Measurements from ENCODE around the gene S100B. TPM values are rescaled to one million over a fixed set of nuclear protein-coding genes. Genes with fewer than 3 reads are reported as not detected.

The S100B gene
- total and polyA plus RNA-seq, 4 donors = 0.79 to 1.4 (median 1.1) TPM

DNA sequence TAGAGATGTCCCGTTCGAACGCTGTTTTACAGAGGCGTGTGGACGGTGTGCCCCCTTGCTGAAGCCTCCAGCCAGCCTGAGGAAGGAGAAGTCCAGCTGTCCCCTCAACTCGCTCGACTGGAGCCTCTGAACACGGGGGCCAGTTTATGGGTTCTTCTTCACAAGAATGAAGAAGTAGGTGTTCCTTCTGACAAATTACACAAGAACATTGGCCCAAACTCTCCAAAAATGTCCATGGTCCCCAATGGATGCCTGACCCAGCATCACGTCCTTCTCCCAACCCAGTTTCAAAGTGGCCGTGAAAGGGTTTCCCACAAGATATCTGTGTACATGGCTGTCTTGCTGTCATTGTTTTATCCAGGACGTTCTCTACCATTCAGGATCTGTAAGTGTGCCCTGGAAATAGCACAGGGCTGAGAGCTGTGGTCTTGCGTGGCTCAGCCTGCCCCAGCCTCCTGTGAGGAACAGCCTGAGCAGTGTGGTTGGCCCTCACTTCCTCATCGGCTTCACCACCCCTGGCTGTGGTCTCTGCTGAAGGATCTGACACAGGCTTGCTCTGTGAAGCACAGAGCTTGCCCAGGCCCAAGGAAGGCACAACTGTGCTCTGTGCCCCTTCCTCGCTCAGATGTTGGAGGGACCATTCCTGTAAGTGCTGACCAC lies 1.0 kb upstream of the S100B start:
- H3K27ac ChIP-seq (ENCODE audit: low read depth in 1 of 2, low read length in 2 of 2) = no peak overlapping the region
- 83% methylated on average over 14 of the region's 14 CpGs for WGBS
- peaks cover 0 to 3% (median 0%) of the 10 kb centered on the region in 4 donors for H3K27me3 ChIP-seq (ENCODE audit: control insufficient read depth in 4 of 4, insufficient read depth in 4 of 4, low read length in 3 of 4)
- H3K9me3 ChIP-seq (ENCODE audit: control insufficient read depth in 4 of 4, low read length in 3 of 4) = peaks cover 0 to 7% (median 5%) of the 10 kb centered on the region in 4 donors
- peak; percentile 32 for DNase-seq (ENCODE audit: low spot score)
- no peaks in the 10 kb centered on the region for H3K4me1 ChIP-seq (ENCODE audit: control insufficient read depth in 4 of 4, insufficient read depth in 4 of 4, low read length in 3 of 4)
- H3K36me3 ChIP-seq (ENCODE audit: control insufficient read depth in 4 of 4, insufficient read depth in 3 of 4, low read depth in 1 of 4, low read length in 3 of 4) = no peaks in the 10 kb centered on the region
- TF ChIP-seq HNF4A (conservative IDR thresholded peaks at IDR 0.05) (no peak), FOXA1 (IDR thresholded peaks at IDR 0.05) (no peak), HNF4G (IDR thresholded peaks at IDR 0.05) (no peak), JUND (IDR thresholded peaks at IDR 0.05) (no peak), GABPA (IDR thresholded peaks at IDR 0.05 in 1 of 2, conservative IDR thresholded peaks at IDR 0.05 in 1 of 2) (no peak), YY1 (IDR thresholded peaks at IDR 0.05) (no peak)
- TF ChIP-seq, protein P1, sequence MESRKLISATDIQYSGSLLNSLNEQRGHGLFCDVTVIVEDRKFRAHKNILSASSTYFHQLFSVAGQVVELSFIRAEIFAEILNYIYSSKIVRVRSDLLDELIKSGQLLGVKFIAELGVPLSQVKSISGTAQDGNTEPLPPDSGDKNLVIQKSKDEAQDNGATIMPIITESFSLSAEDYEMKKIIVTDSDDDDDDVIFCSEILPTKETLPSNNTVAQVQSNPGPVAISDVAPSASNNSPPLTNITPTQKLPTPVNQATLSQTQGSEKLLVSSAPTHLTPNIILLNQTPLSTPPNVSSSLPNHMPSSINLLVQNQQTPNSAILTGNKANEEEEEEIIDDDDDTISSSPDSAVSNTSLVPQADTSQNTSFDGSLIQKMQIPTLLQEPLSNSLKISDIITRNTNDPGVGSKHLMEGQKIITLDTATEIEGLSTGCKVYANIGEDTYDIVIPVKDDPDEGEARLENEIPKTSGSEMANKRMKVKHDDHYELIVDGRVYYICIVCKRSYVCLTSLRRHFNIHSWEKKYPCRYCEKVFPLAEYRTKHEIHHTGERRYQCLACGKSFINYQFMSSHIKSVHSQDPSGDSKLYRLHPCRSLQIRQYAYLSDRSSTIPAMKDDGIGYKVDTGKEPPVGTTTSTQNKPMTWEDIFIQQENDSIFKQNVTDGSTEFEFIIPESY (IDR thresholded peaks at IDR 0.05) = no peak
- no peak overlapping the region for H3K9ac ChIP-seq (ENCODE audit: low read depth in 1 of 2, low read length in 2 of 2)
- H3K4me3 ChIP-seq (ENCODE audit: low read depth in 1 of 3, low read length in 3 of 3) = no peak overlapping the region

DNA sequence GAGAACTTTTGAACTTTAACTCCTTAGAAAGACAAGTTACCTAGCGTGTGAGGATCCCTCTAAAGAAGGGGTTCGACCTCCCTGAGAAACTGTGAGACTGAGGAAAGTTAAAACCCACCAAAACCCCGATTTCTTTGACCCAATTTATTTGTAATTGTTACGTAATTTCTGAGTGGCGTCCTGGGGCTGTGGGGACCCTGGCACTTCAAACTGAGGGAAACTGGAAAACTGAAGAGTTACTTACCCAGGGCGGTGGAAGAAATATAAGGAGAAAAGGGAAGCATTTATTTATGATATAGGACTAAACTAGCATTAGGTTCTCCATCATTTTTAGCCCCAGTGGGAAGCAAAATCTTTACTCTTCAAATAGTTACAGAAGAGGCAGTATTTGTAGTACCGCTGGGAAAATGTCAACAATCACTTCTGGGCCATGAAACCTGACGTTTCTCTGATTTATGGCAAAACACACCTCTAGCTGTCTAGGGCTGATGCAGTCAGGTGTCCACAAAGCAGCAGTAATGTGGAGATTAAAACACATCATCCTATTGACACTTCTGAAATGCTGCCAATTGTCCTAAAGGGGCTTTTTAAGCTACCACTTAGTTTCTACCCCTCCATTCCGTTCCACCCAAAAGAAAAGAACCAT lies 430 bp downstream of the S100B start:
- Histone ChIP-seq H3K27ac (ENCODE audit: low read depth in 1 of 2, low read length in 2 of 2) (no peak overlapping the region), H3K36me3 (ENCODE audit: control insufficient read depth in 4 of 4, insufficient read depth in 3 of 4, low read depth in 1 of 4, low read length in 3 of 4) (no peaks in the 10 kb centered on the region), H3K9me3 (ENCODE audit: control insufficient read depth in 4 of 4, low read length in 3 of 4) (no peaks in the 10 kb centered on the region), H3K4me3 (ENCODE audit: low read depth in 1 of 3, low read length in 3 of 3) (no peak overlapping the region), H3K9ac (ENCODE audit: low read depth in 1 of 2, low read length in 2 of 2) (no peak overlapping the region), H3K27me3 (ENCODE audit: control insufficient read depth in 4 of 4, insufficient read depth in 4 of 4, low read length in 3 of 4) (peaks cover 0 to 3% (median 0%) of the 10 kb centered on the region in 4 donors), H3K4me1 (ENCODE audit: control insufficient read depth in 4 of 4, insufficient read depth in 4 of 4, low read length in 3 of 4) (no peaks in the 10 kb centered on the region)
- no peak for TF ChIP-seq YY1 (IDR thresholded peaks at IDR 0.05)
- no peak for TF ChIP-seq RAD21 (IDR thresholded peaks at IDR 0.05)
- TF ChIP-seq TAF1 (conservative IDR thresholded peaks at IDR 0.05) = no peak
- TF ChIP-seq, protein P1 (IDR thresholded peaks at IDR 0.05) = no peak
- TF ChIP-seq MAX (IDR thresholded peaks at IDR 0.05) = no peak
- no peak for TF ChIP-seq NR2F2 (IDR thresholded peaks at IDR 0.05)
- no peak for TF ChIP-seq HNF4G (IDR thresholded peaks at IDR 0.05)
- TF ChIP-seq REST (IDR thresholded peaks at IDR 0.05) = no peak
- no peak for TF ChIP-seq CTCF (IDR thresholded peaks at IDR 0.05; ENCODE audit: low read depth, low read length, missing input control)
- no peak for TF ChIP-seq FOXA1 (IDR thresholded peaks at IDR 0.05)
- TF ChIP-seq HNF4A (conservative IDR thresholded peaks at IDR 0.05) = no peak
- TF ChIP-seq GABPA (IDR thresholded peaks at IDR 0.05 in 1 of 2, conservative IDR thresholded peaks at IDR 0.05 in 1 of 2) = no peak
- TF ChIP-seq, protein P2, sequence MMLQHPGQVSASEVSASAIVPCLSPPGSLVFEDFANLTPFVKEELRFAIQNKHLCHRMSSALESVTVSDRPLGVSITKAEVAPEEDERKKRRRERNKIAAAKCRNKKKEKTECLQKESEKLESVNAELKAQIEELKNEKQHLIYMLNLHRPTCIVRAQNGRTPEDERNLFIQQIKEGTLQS (IDR thresholded peaks at IDR 0.05) = no peak
- no peak for TF ChIP-seq SP1 (IDR thresholded peaks at IDR 0.05)
- TF ChIP-seq RXRA (IDR thresholded peaks at IDR 0.05) = no peak
- no peak for DNase-seq (ENCODE audit: low spot score)
- 58% methylated on average over 9 of the region's 9 CpGs for WGBS
